OCI-LY7 (cell line): Measurements from ENCODE around the gene RAB11B.
"Not testable (repeated sequence)": the region's sequence is repeated elsewhere in the genome, so short reads cannot be mapped to it uniquely, and the experiment has no call there.

ENCODE experiments used
- EZH2phosphoT487 ChIP-seq: fragments of 200-600 bp; sonication (generic); IDR thresholded peaks from 2 replicates; pipeline ENCODE4 v1.6.1; 2018; ENCODE audit warnings: low read depth, borderline replicate concordance, mild to moderate bottlenecking, mixed run types, antibody characterized with exemption, low read length, moderate library complexity, mixed read lengths
- TF ChIP-seq, protein P1 (sequence below): fragments of 200-600 bp; sonication (generic); conservative IDR thresholded peaks from 2 replicates; pipeline ENCODE4 v1.5.1; 2014; ENCODE audit warnings: mild to moderate bottlenecking, antibody characterized with exemption, low read length, moderate library complexity, mixed read lengths

DNA sequence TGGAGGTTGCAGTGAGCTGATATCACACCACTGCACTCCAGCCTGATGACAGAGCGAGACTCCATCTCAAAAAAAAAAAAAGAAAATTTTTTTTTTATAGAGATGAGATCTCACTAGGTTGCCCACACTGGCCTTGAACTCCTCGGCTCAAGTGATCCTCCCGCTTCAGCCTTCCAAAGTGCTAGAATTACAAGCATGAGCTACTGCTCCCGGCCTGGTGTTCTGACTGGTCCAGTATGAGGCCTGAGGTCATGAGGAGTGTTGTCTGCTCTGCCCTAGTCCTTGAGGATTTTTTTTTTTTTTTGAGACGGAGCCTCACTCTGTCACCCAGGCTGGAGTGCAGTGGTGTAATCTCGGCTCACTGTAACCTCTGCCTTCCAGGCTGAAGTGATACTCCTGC is 35.2 kb downstream of the RAB11B start:
- TF ChIP-seq, protein P1, sequence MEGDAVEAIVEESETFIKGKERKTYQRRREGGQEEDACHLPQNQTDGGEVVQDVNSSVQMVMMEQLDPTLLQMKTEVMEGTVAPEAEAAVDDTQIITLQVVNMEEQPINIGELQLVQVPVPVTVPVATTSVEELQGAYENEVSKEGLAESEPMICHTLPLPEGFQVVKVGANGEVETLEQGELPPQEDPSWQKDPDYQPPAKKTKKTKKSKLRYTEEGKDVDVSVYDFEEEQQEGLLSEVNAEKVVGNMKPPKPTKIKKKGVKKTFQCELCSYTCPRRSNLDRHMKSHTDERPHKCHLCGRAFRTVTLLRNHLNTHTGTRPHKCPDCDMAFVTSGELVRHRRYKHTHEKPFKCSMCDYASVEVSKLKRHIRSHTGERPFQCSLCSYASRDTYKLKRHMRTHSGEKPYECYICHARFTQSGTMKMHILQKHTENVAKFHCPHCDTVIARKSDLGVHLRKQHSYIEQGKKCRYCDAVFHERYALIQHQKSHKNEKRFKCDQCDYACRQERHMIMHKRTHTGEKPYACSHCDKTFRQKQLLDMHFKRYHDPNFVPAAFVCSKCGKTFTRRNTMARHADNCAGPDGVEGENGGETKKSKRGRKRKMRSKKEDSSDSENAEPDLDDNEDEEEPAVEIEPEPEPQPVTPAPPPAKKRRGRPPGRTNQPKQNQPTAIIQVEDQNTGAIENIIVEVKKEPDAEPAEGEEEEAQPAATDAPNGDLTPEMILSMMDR: not testable (repeated sequence)
- TF ChIP-seq EZH2phosphoT487: not testable (repeated sequence)
